Endodermal cell (in vitro differentiated cells): ENCODE data around the gene ZNF346. TPM values are rescaled to one million over a fixed set of nuclear protein-coding genes. Genes with fewer than 3 reads are reported as not detected.

Experiments
- DNase-seq: peaks from one replicate; pipeline ENCODE4 v3.0.0-alpha.2; 2017
- H3K27ac ChIP-seq: 2 replicates; pipeline ENCODE4 v1.5.1; 2013; ENCODE audit warnings: mild to moderate bottlenecking, low read depth, low read length, moderate library complexity
- H3K27me3 ChIP-seq: 2 replicates; pipeline ENCODE4 v1.6.1; 2013; ENCODE audit warnings: mild to moderate bottlenecking, low read length, moderate library complexity; ENCODE audit not compliant: insufficient read depth, control insufficient read depth, poor library complexity, severe bottlenecking
- H3K36me3 ChIP-seq: 2 replicates; pipeline ENCODE4 v1.7.0; 2013; ENCODE audit warnings: mild to moderate bottlenecking, low read length, moderate library complexity; ENCODE audit not compliant: control insufficient read depth, insufficient read depth
- H3K4me1 ChIP-seq: one replicate; pipeline ENCODE4 v1.7.0; 2013; ENCODE audit warnings: low read length; ENCODE audit not compliant: control insufficient read depth, insufficient read depth
- H3K4me3 ChIP-seq: 2 replicates; pipeline ENCODE4 v1.5.1; 2013; ENCODE audit warnings: mild to moderate bottlenecking, low read length, moderate library complexity
- H3K9ac ChIP-seq: 2 replicates; pipeline ENCODE4 v1.6.1; 2013; ENCODE audit warnings: mild to moderate bottlenecking, low read length, moderate library complexity; ENCODE audit not compliant: poor library complexity, severe bottlenecking; ENCODE audit errors: extremely low read depth
- H3K9me3 ChIP-seq: 2 replicates; pipeline ENCODE4 v1.6.1; 2013; ENCODE audit warnings: mild to moderate bottlenecking, low read length, moderate library complexity; ENCODE audit not compliant: control insufficient read depth
- H3K27ac Mint-ChIP-seq: 2 replicates; pipeline ENCODE4 v1.8.0; 2020; ENCODE audit warnings: mixed read lengths
- H3K27me3 Mint-ChIP-seq: 2 replicates; pipeline ENCODE4 v1.8.0; 2021; ENCODE audit warnings: mild to moderate bottlenecking, mixed read lengths; ENCODE audit not compliant: insufficient read depth
- H3K36me3 Mint-ChIP-seq: 2 replicates; pipeline ENCODE4 v1.8.0; 2020; ENCODE audit warnings: low read depth, mixed read lengths
- H3K4me1 Mint-ChIP-seq: 2 replicates; pipeline ENCODE4 v1.8.0; 2020; ENCODE audit warnings: mixed read lengths
- H3K4me3 Mint-ChIP-seq: 2 replicates; pipeline ENCODE4 v1.8.0; 2020; ENCODE audit warnings: mild to moderate bottlenecking, moderate library complexity, mixed read lengths
- H3K9me3 Mint-ChIP-seq: 2 replicates; pipeline ENCODE4 v1.8.0; 2020; ENCODE audit warnings: mild to moderate bottlenecking, mixed read lengths
- WGBS, 2 experiments: methylation state at CpG; one replicate each; pipeline versions ENCODE4 v1.1.5 to v1.1.7; 2013; ENCODE audit warnings: missing lambda C conversion rate in 2 of 2, mixed read lengths in 1 of 2; ENCODE audit not compliant: insufficient coverage in 1 of 2, insufficient read length in 1 of 2; 5-methylcytosine and 5-hydroxymethylcytosine counted together
- total RNA-seq, 2 donors: library from RNA; stranded (reverse); fragmentation: NEBNext Ultra II Directional in 1 of 2; extraction: Animal tissue kit (Norgen Biotek cat#: 25700) in 1 of 2; gene quantifications; 2 replicates in 1 of 2; 3 replicates in 1 of 2; pipeline ENCODE4 v1.2.1, GENCODE V29; 2021
- TF ChIP-seq, protein P1 (sequence below): fragments of 200-600 bp; sonication (generic); conservative IDR thresholded peaks from 2 replicates; pipeline ENCODE4 v1.5.0; 2021; ENCODE audit warnings: antibody characterized with exemption, mild to moderate bottlenecking

Gene ZNF346
- total RNA-seq, 2 donors from 2014 or later: 25.4 to 38.6 TPM

DNA sequence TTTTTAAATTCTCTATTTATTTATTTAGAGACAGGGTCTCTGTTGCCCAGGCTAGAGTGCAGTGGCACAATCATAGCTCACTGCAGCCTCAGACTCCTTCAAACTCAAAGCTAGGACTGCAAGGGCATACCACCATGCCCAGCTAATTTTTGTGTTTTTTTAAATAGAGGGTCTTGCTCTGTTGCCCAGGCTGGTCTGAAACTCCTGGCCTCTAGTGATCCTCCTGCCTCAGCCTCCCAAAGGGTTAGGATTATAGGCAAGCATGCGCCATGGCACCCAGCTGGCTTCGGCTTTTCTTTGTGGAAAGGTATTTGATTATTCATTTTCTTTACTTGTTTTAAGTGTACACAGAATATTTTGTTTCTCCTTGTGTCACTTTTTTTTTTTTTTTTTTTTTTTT is 5.2 kb downstream of the ZNF346 start:
- H3K27ac ChIP-seq: no peak overlapping the region
- no peaks in the 10 kb centered on the region for H3K4me1 ChIP-seq
- no peak overlapping the region for H3K9ac ChIP-seq
- no peak overlapping the region for H3K4me3 Mint-ChIP-seq
- peaks cover 40% of the 10 kb centered on the region for H3K36me3 Mint-ChIP-seq
- peaks cover 4% of the 10 kb centered on the region for H3K9me3 ChIP-seq
- no peak for DNase-seq
- H3K36me3 ChIP-seq: peaks cover 30% of the 10 kb centered on the region
- no peak overlapping the region for H3K27ac Mint-ChIP-seq
- no peaks in the 10 kb centered on the region for H3K27me3 Mint-ChIP-seq
- no peaks in the 10 kb centered on the region for H3K27me3 ChIP-seq
- no peaks in the 10 kb centered on the region for H3K9me3 Mint-ChIP-seq
- WGBS, 2 experiments: no CpG with 5 or more reads among the region's 2 CpGs
- TF ChIP-seq, protein P1, sequence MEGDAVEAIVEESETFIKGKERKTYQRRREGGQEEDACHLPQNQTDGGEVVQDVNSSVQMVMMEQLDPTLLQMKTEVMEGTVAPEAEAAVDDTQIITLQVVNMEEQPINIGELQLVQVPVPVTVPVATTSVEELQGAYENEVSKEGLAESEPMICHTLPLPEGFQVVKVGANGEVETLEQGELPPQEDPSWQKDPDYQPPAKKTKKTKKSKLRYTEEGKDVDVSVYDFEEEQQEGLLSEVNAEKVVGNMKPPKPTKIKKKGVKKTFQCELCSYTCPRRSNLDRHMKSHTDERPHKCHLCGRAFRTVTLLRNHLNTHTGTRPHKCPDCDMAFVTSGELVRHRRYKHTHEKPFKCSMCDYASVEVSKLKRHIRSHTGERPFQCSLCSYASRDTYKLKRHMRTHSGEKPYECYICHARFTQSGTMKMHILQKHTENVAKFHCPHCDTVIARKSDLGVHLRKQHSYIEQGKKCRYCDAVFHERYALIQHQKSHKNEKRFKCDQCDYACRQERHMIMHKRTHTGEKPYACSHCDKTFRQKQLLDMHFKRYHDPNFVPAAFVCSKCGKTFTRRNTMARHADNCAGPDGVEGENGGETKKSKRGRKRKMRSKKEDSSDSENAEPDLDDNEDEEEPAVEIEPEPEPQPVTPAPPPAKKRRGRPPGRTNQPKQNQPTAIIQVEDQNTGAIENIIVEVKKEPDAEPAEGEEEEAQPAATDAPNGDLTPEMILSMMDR: no peak
- H3K4me1 Mint-ChIP-seq: peaks cover 13% of the 10 kb centered on the region
- H3K4me3 ChIP-seq: no peak overlapping the region

DNA sequence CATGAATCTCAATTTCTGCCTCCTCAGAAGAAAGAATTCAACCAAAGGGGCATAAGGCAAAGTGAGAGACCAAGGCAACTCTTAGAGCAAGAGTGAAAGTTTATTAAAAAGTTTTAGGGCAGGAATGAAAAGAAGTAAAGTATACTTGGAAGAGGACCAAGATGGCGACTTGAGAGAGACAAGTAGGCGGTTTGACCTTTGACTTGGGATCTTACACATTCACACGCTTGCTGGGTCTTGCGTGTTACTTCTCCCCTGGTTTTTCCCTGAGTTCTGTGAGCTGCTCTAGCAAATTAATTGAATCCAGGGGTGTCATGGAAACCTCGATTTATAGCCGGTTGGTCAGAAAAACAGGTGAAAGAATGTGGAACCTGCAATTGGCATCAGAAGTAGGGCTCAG is 7.0 kb downstream of the ZNF346 start:
- Mint-ChIP-seq H3K4me3 (no peak overlapping the region), H3K4me1 (peaks cover 3% of the 10 kb centered on the region), H3K27me3 (no peaks in the 10 kb centered on the region), H3K36me3 (peaks cover 43% of the 10 kb centered on the region), H3K9me3 (no peaks in the 10 kb centered on the region), H3K27ac (no peak overlapping the region)
- Histone ChIP-seq H3K9me3 (peaks cover 4% of the 10 kb centered on the region), H3K4me3 (no peak overlapping the region), H3K27ac (no peak overlapping the region), H3K4me1 (no peaks in the 10 kb centered on the region), H3K27me3 (no peaks in the 10 kb centered on the region), H3K9ac (no peak overlapping the region), H3K36me3 (peaks cover 30% of the 10 kb centered on the region)
- no peak for DNase-seq
- WGBS, 2 experiments: 95 to 97% methylated on average over 6 of the region's 6 CpGs
- TF ChIP-seq, protein P1: no peak

DNA sequence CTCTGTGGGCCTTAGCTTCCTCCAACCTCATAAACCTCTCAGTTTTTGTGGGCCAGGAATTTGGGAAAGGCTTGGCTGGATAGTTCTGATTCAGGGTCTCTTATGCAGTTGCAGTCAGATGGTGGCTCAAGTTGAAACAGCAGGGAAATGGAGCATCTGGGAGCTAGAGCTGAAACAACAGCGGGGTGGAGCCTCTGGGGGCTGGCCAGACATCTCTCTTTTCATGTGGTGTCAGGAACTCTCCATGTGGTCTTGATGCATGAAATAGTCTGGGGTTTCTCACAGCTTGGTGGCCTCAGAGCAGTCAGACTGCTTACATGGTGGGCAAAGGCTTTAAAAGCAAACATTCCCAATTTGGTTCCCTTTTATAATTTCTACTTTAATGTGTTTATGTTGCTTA is 13.5 kb downstream of the ZNF346 start:
- Mint-ChIP-seq H3K27me3 (no peaks in the 10 kb centered on the region), H3K4me3 (no peak overlapping the region), H3K27ac (peak overlapping the region; percentile 83), H3K36me3 (peaks cover 24% of the 10 kb centered on the region), H3K9me3 (no peaks in the 10 kb centered on the region), H3K4me1 (peaks cover 10% of the 10 kb centered on the region)
- peak overlapping the region; percentile 55 for H3K27ac ChIP-seq
- WGBS, 2 experiments: 25 to 30% methylated on average over 1 of the region's 1 CpG
- H3K36me3 ChIP-seq: peaks cover 3% of the 10 kb centered on the region
- H3K27me3 ChIP-seq: no peaks in the 10 kb centered on the region
- TF ChIP-seq, protein P1: no peak
- H3K4me3 ChIP-seq: no peak overlapping the region
- H3K9me3 ChIP-seq: peaks cover 4% of the 10 kb centered on the region
- DNase-seq: peak; percentile 85
- no peak overlapping the region for H3K9ac ChIP-seq
- H3K4me1 ChIP-seq: no peaks in the 10 kb centered on the region
